Right lung (tissue), 5 donors: ENCODE data around the gene BBS9. TPM values are rescaled to one million over a fixed set of nuclear protein-coding genes. Genes with fewer than 3 reads are reported as not detected.
A peak's percentile ranks its signal among the peaks of the same experiment; 100 is the strongest.

Source experiments
- DNase-seq, 2 donors: peaks; one replicate each; pipeline ENCODE4 v3.0.0-alpha.2; 2013
- polyA plus RNA-seq, 5 donors: library from polyadenylated mRNA; unstranded; fragments of 120-200 nt; gene quantifications; one replicate each; pipeline versions ENCODE4 v1.2.1 to v1.2.3, GENCODE V29; 2013; ENCODE audit warnings: inconsistent platforms in 1 of 5, low replicate concordance in 1 of 5; ENCODE audit not compliant: insufficient read length in 5 of 5, insufficient read depth in 1 of 5

BBS9 gene
- polyA plus RNA-seq, 5 donors = 13.8 to 22.8 (median 21.0) TPM

GRCh38 chr7:33355386-33355785 lies 226.0 kb downstream of the BBS9 start:
- DNase-seq = no peak

GRCh38 chr7:33356336-33356735 lies 227.0 kb downstream of the BBS9 start:
- DNase-seq = no peak

GRCh38 chr7:33357846-33358245 lies 228.5 kb downstream of the BBS9 start:
- no peak for DNase-seq

GRCh38 chr7:33369888-33370287 lies 240.5 kb downstream of the BBS9 start:
- no peak for DNase-seq

- no peak for DNase-seq
These were observed 243.8 kb downstream of the BBS9 start for GRCh38 chr7:33373195-33373594.

GRCh38 chr7:33379891-33380525 lies 250.6 kb downstream of the BBS9 start:
- no peak for DNase-seq

GRCh38 chr7:33388332-33388731 lies 259.0 kb downstream of the BBS9 start:
- DNase-seq = no peak

GRCh38 chr7:33392148-33392547 lies 262.8 kb downstream of the BBS9 start:
- DNase-seq = no peak

- DNase-seq = no peak
These were observed 264.4 kb downstream of the BBS9 start for GRCh38 chr7:33393770-33394169.

- DNase-seq = peak in 1 of 2 donors; percentile 3
These were observed 266.0 kb downstream of the BBS9 start for GRCh38 chr7:33395340-33395739.

- no peak for DNase-seq
These were observed 270.3 kb downstream of the BBS9 start for GRCh38 chr7:33399528-33400213.

GRCh38 chr7:33400214-33400538 lies 270.8 kb downstream of the BBS9 start:
- DNase-seq = no peak

- DNase-seq = no peak
These were observed 280.9 kb downstream of the BBS9 start for GRCh38 chr7:33410266-33410665.

GRCh38 chr7:33411020-33411419 lies 281.7 kb downstream of the BBS9 start:
- no peak for DNase-seq

GRCh38 chr7:33412331-33412730 lies 283.0 kb downstream of the BBS9 start:
- DNase-seq = no peak

- DNase-seq = no peak
These were observed 288.9 kb downstream of the BBS9 start for GRCh38 chr7:33418251-33418701.

- DNase-seq = no peak
These were observed 291.1 kb downstream of the BBS9 start for GRCh38 chr7:33420311-33420940.

GRCh38 chr7:33421429-33421828 lies 292.1 kb downstream of the BBS9 start:
- no peak for DNase-seq

GRCh38 chr7:33422141-33422540 lies 292.8 kb downstream of the BBS9 start:
- DNase-seq = no peak

- no peak for DNase-seq
These were observed 293.7 kb downstream of the BBS9 start for GRCh38 chr7:33422825-33423645.

GRCh38 chr7:33423646-33424020 lies 294.3 kb downstream of the BBS9 start:
- DNase-seq = no peak

- no peak for DNase-seq
These were observed 296.0 kb downstream of the BBS9 start for GRCh38 chr7:33425395-33425794.
